Naive thymus-derived CD8-positive, alpha-beta T cell (primary cell): ENCODE results near the gene PTPN1. TPM values are rescaled to one million over a fixed set of nuclear protein-coding genes. Genes with fewer than 3 reads are reported as not detected.
"Not testable (repeated sequence)": the region's sequence is repeated elsewhere in the genome, so short reads cannot be mapped to it uniquely, and the experiment has no call there.

Source experiments
- ATAC-seq, 2 donors: fragments of 150-1000 bp; cut with Tn5 transposase in 1 of 2; sonication (Bioruptor Pico), chemical (Tn5 transposase) in 1 of 2; 1 replicate in 1 of 2; 2 replicates in 1 of 2; pipeline ENCODE4 v1.10.0; 2021; ENCODE audit warnings: mild to moderate bottlenecking in 2 of 2, moderate library complexity in 2 of 2
- POLR2A ChIA-PET: fragments of 350-600 bp; sonication (Branson Sonifier 250); formaldehyde crosslinking; loops from one replicate; lab custom pipeline; 2021; ENCODE audit warnings: antibody characterized with exemption; lab: Charles Lee
- DNase-seq, 10 donors: peaks; one replicate each; pipeline versions ENCODE4 v3.0.0 to v3.0.0-alpha.2; 2020 to 2022
- H3K27ac Mint-ChIP-seq, 10 donors: one replicate each; pipeline ENCODE4 v1.8.0; 2020 to 2022; ENCODE audit warnings: mild to moderate bottlenecking in 10 of 10, mixed read lengths in 10 of 10, moderate library complexity in 4 of 10, inconsistent platforms in 1 of 10
- H3K27me3 Mint-ChIP-seq, 5 donors: one replicate each; pipeline ENCODE4 v1.8.0; 2021 to 2022; ENCODE audit warnings: mixed read lengths in 5 of 5
- H3K36me3 Mint-ChIP-seq, 3 donors: one replicate each; pipeline ENCODE4 v1.8.0; 2020 to 2022; ENCODE audit warnings: mixed read lengths in 3 of 3, mild to moderate bottlenecking in 2 of 3, inconsistent platforms in 1 of 3
- H3K4me1 Mint-ChIP-seq, 4 donors: one replicate each; pipeline ENCODE4 v1.8.0; 2021 to 2022; ENCODE audit warnings: mixed read lengths in 4 of 4
- H3K4me3 Mint-ChIP-seq, 10 donors: one replicate each; pipeline ENCODE4 v1.8.0; 2020 to 2022; ENCODE audit warnings: mild to moderate bottlenecking in 10 of 10, mixed read lengths in 10 of 10, moderate library complexity in 6 of 10, inconsistent platforms in 1 of 10
- H3K9me3 Mint-ChIP-seq, 9 donors: one replicate each; pipeline ENCODE4 v1.8.0; 2020 to 2022; ENCODE audit warnings: mixed read lengths in 9 of 9, mild to moderate bottlenecking in 3 of 9, inconsistent platforms in 1 of 9, moderate library complexity in 1 of 9
- polyA plus RNA-seq, 3 donors: library from polyadenylated mRNA; unstranded; fragments of 300-500 nt; fragmentation: Illumina TruSeq; gene quantifications; one replicate each; pipeline ENCODE4 v1.2.3, GENCODE V29; 2021
- total RNA-seq, 8 experiments: library from RNA in 2 of 8; stranded (reverse) in 2 of 8; gene quantifications; one replicate each; pipeline ENCODE4 v1.2.3 and lab custom pipeline; 2021 to 2026

Gene PTPN1
- total and polyA plus RNA-seq, 5 experiments from 2014 or later, result 29.1 to 56.7 (median 31.9) TPM

DNA sequence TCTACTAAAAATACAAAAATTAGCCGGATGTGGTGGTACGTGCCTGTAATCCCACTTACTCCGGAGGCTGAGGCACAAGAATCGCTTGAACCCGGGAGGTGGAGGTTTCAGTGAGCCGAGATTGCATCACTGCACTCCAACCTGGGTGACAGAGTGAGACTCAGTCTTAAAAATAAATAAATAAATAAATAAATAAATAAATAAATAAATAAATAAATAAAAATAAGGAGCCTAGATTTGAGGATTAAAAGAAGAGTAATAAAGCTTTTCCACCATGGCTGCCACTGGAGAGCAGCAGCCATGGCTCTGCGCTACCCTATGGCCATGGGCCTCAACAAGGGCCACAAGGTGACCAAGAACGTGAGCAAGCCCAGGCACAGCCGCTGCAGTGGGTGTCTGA lies 110.3 kb downstream of the PTPN1 start:
- H3K4me3 Mint-ChIP-seq, POLR2A ChIA-PET, H3K4me1 Mint-ChIP-seq, H3K27me3 Mint-ChIP-seq, H3K36me3 Mint-ChIP-seq, ATAC-seq, H3K27ac Mint-ChIP-seq, DNase-seq: not testable (repeated sequence)
- H3K9me3 Mint-ChIP-seq, result peaks cover 0 to 13% (median 0%) of the 10 kb centered on the region in 9 donors

DNA sequence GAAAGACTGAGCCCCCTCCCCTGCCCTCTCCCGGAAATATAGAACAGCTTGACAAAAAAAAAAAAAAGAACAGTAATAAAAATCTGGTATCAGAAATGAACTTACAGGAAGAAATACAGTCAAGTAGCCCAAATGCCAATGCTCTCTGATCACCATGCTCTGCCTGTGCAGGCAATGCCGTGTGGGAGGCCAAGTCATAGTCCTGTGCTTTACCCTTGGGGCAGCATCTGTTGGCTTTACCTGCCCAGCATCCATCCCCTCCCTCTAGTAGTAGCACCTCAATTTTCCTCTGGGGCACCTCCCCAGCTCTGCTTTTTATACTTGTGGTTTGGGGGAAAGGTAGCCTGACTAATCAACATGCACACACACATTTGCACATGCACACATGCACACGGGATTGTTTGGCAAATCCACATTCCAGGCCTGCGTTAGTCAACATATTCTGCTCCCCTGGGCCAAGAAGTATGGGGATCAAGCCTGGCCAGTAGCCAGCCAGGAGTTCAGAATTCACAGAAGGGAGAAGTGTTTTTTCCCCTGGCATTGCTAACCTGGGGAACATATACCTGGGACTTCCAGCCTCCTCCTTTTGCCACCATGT lies 111.0 kb downstream of the PTPN1 start:
- POLR2A ChIA-PET, result no interaction called here
- no peak for DNase-seq

DNA sequence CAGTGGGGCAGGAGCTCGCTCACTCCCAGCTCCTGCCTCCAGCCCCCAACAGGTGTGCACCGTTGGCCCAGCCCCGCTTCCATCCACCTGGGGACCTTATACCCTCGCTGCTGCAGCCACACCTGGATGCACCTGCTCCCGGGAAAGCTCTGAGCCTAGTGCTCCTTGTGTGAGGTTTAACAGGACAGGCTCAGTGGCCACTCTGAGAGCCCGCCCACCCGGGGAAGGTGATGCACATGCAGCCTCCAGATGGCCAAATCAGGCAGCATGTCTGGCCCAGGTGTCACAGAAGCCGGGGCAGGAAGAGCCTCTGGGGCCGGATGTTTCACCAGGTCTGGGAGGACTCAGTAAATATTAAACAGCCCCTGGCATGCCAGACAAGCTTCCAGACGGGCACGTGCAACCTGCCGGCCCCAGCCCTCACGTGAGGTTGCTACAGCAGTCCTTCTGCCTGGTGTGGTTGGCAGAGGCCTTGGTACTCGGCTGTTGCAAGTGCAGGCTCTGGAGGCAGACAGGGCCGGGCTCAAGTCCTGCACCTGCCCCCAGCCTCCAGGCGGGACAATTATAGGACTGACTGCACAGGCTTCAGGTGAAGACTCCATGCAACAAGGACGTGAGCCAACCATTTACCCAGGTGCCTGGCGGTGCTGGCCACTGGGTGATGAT lies 114.3 kb downstream of the PTPN1 start:
- Mint-ChIP-seq H3K9me3 (peaks cover 0 to 13% (median 0%) of the 10 kb centered on the region in 9 donors), H3K27ac (no peak overlapping the region), H3K4me3 (no peak overlapping the region), H3K27me3 (no peaks in the 10 kb centered on the region), H3K4me1 (peaks cover 0 to 2% (median 0%) of the 10 kb centered on the region in 4 donors), H3K36me3 (peaks cover 0 to 4% (median 0%) of the 10 kb centered on the region in 3 donors)
- ATAC-seq (no peak), DNase-seq (no peak)
- POLR2A ChIA-PET, result no interaction called here

More for the DNA sequence above, 111.0 kb downstream of the PTPN1 start:
- Mint-ChIP-seq H3K36me3 (peaks cover 0 to 4% (median 0%) of the 10 kb centered on the region in 3 donors), H3K27me3 (no peaks in the 10 kb centered on the region), H3K27ac (no peak overlapping the region), H3K4me1 (peaks cover 0 to 2% (median 0%) of the 10 kb centered on the region in 4 donors), H3K9me3 (peaks cover 0 to 13% (median 0%) of the 10 kb centered on the region in 9 donors), H3K4me3 (no peak overlapping the region)
- ATAC-seq, result no peak

DNA sequence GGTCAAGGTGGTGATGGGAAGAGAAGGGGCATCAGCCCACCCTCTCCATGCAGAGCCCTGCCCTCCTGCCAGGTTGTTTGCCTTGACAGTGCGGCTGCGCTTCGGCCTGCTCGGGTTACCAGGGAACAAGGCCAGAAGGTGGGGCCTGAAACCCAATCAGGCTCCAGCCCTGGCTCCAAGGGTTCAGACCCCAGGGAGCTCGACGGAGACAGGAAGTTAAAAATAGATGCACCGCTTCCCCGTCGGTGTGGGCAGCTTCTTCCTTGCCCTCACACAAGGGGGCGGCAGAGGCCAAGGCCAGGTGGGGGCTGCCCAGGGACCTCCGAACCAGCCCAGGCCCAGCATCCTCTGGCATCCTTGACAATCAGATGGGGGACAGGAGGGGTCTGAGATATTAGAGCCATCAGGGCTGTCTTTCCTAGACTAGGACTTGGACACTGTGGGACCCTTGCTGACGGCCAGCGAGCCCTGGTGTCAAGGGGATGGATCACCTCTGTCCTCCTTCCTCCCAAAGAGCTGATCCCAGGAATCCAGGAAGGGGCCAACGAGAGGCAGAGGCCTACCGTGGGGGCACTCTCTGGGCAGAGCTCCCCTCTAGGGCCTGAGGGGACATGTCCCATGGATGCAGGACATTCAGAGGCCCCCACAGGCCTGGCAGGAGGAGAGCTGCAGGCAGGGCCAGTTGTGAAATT lies 115.9 kb downstream of the PTPN1 start:
- Mint-ChIP-seq H3K4me3 (no peak overlapping the region), H3K9me3 (peaks cover 0 to 7% (median 0%) of the 10 kb centered on the region in 9 donors), H3K27me3 (no peaks in the 10 kb centered on the region), H3K27ac (no peak overlapping the region), H3K36me3 (no peaks in the 10 kb centered on the region), H3K4me1 (no peaks in the 10 kb centered on the region)
- POLR2A ChIA-PET, result no interaction called here
- ATAC-seq (no peak), DNase-seq (peak in 1 of 10 donors; percentile 8)

DNA sequence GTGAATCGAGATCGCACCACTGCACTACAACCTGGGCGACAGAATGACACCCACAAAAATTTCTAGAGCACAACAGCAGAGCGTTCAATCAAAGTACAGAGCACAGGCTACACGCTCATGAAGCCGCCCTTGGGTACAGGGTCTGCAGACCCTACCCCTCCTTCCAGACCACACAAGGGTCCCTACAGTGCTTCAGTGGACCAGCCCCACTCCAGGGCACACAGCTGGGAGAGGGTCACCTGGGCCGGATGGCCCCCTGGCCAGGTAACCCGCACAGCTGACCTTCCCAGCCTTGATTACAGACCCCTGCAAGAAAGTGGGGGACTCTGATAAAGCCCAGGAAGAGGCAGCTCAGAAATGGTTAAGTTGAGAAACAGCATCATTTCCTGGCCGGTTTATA lies 117.6 kb downstream of the PTPN1 start:
- DNase-seq, result no peak
- no peak overlapping the region for H3K4me3 Mint-ChIP-seq

DNA sequence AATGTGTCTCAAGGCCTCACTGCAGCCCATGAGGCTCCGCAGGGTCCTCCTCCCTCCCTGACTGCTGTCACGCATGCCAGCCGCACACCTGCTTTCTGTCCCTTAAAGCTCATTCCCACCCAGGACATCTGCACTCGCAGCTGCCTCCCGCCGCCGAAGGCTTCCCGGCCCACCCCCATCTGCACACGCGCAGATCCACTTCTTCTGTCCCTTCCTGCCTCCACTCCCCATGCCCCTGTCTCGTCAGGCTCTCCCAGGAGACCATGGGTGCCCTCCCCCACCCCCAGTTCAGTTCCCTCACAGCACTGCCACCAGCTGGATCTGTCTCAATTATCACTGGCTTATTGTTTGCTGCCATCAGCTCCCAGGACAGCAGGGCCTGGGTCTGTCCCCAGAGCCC lies 118.1 kb downstream of the PTPN1 start:
- no peak for ATAC-seq
- POLR2A ChIA-PET, result no interaction called here
- Mint-ChIP-seq H3K4me1 (no peaks in the 10 kb centered on the region), H3K27me3 (no peaks in the 10 kb centered on the region), H3K36me3 (no peaks in the 10 kb centered on the region), H3K9me3 (no peaks in the 10 kb centered on the region), H3K4me3 (no peak overlapping the region), H3K27ac (no peak overlapping the region)
- no peak for DNase-seq

More for the DNA sequence above, 117.6 kb downstream of the PTPN1 start:
- Mint-ChIP-seq H3K9me3 (no peaks in the 10 kb centered on the region), H3K27me3 (no peaks in the 10 kb centered on the region), H3K4me1 (no peaks in the 10 kb centered on the region), H3K36me3 (no peaks in the 10 kb centered on the region), H3K27ac (no peak overlapping the region)
- POLR2A ChIA-PET, result no interaction called here
- no peak for ATAC-seq

DNA sequence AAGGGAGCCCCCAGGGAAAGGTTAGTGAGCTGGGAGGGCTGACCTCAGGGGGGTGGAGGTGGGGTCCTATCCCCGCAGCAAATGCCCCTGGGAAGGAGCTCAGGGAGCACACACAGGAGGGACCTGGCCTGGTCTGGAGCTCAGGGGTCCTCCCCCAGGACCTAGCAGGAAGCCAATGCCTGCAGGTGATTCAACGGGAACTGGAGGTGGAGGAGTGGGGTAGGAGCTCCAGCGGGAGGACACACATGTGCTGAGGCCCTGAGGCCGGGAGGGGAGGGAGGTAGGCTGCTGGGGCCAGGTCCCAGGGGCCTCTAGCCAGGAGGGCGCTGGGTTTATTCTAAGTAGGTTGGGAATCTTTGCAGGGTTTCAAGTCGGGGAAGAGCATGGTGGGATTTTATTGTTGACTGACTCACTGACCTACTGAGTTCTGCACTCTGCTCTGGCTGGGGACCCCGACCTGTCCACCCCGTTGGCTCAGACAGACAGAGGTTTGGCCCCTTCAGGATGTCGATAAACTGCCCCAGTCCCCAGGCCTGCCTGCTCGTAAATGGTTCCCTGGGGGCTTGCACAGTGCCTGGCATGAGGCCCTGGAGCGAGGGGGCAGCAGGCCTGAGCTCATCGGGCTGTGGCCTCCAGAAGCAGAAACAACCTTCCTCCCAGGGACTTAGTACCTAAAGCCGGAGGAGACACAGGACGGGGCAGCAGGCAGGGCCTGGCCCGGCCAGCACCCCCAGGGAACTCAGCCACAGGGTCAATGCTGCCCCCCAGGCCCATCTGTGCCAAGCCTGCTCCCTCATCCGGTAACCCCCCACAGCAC lies 118.9 kb downstream of the PTPN1 start:
- ATAC-seq (no peak), DNase-seq (no peak)
- POLR2A ChIA-PET, result no interaction called here
- H3K9me3 Mint-ChIP-seq, result no peaks in the 10 kb centered on the region
- no peak overlapping the region for H3K4me3 Mint-ChIP-seq
- no peak overlapping the region for H3K27ac Mint-ChIP-seq
- no peaks in the 10 kb centered on the region for H3K36me3 Mint-ChIP-seq
- H3K27me3 Mint-ChIP-seq, result no peaks in the 10 kb centered on the region
- H3K4me1 Mint-ChIP-seq, result no peaks in the 10 kb centered on the region

DNA sequence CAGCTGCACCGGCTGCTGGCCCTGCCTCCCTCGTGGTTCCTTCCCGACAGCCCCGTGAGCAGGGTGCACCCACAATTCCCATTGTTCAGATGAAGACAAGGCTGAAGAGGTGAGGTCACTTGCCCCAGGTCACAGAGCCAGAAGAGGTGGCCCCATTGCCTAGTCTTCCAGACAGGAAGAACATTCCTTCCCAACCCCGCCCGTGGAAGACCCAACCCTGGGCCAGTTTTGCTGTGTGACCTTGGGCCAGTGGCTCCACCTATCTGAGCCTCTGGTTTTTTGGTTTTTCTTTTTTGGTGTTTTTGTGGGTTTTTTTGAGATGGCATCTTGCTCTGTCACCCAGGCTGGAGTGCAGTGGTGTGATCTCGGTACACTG lies 119.5 kb downstream of the PTPN1 start:
- POLR2A ChIA-PET, result no interaction called here
- Mint-ChIP-seq H3K9me3 (no peaks in the 10 kb centered on the region), H3K4me3 (no peak overlapping the region), H3K27ac (no peak overlapping the region), H3K27me3 (no peaks in the 10 kb centered on the region), H3K36me3 (no peaks in the 10 kb centered on the region), H3K4me1 (no peaks in the 10 kb centered on the region)
- ATAC-seq (no peak), DNase-seq (no peak)

DNA sequence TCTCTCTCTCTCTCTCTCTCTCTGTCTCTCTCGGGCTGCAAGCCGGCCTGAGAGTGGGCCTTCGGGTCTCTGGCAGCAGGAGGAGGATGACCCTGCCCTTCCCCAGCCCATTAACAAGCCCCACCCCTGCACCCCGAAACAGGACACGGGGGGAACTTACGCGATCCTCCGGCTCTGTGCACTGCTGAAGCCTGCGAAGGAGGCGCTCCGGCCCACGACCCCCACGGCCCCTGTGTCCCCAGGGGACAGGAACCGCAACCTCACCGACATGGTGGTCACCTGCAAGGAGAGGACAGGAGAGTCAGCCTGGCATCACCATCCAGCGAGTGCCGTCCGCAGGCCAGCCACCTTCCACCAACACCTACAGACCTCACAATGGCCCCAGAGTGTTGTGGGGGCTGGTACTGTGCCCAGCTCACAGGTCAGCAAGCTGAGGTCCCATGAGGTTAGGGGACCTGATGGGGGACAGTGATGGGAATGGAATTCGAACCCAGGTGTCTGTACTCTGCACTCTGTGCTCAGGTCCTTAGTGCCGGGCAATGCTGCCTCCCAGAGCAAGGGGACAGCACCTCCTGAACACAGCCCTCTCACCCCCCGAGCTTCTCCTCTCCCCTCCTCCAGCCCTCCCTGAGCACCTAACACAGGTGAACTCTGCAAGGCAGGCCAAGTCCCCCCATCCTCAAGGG lies 120.5 kb downstream of the PTPN1 start:
- Mint-ChIP-seq H3K27me3 (peaks cover 0 to 1% (median 0%) of the 10 kb centered on the region in 5 donors), H3K4me1 (peaks cover 0 to 1% (median 0%) of the 10 kb centered on the region in 4 donors), H3K9me3 (no peaks in the 10 kb centered on the region), H3K36me3 (no peaks in the 10 kb centered on the region), H3K27ac (no peak overlapping the region), H3K4me3 (no peak overlapping the region)
- no peak for DNase-seq
- POLR2A ChIA-PET, result no interaction called here
- no peak for ATAC-seq

DNA sequence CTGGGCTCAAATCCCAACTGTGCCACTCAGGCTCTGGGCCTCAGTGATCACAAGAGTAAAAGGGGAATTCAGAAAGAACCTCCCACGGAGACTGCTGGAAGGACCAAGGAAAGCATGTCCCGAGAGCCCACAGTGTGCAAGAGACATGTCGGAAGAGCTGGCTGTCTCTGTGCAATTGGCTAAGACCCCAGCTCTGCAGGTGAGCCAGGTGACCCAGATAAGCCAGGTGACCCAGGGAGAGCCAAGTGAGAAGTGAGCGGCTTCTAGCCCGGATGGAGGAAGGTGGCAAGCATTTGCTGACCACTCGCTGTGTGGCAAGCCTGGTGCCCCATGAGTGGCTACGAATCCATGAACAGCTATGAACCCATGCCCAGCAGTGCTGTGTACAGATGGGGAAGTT lies 122.1 kb downstream of the PTPN1 start:
- H3K4me1 Mint-ChIP-seq, result peaks cover 0 to 1% (median 0%) of the 10 kb centered on the region in 4 donors
- H3K9me3 Mint-ChIP-seq, result no peaks in the 10 kb centered on the region
- H3K36me3 Mint-ChIP-seq, result no peaks in the 10 kb centered on the region
- peaks cover 0 to 2% (median 0%) of the 10 kb centered on the region in 5 donors for H3K27me3 Mint-ChIP-seq
- POLR2A ChIA-PET, result no interaction called here
- no peak for DNase-seq
- no peak overlapping the region for H3K27ac Mint-ChIP-seq
- ATAC-seq, result no peak
- H3K4me3 Mint-ChIP-seq, result no peak overlapping the region

DNA sequence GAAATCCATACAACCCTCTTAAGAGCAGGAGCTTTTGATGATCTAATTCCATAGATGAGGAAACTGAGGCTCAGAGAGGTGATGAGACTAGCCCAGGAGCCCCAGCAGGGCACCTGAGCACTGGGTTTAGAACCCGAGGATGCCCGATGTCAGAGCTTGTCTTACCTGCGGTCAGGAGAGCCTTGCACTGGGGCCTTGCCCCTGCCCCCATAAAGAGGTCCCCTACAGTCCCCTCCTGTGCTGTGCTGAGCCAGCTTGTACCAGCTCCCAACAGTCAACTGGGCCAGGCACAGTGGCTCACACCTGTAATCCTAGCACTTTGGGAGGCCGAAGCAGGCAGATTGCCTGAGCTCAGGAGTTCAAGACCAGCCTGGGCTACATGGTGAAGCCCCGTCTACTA lies 122.5 kb downstream of the PTPN1 start:
- POLR2A ChIA-PET, result no interaction called here
- DNase-seq (no peak), ATAC-seq (no peak)
- Mint-ChIP-seq H3K9me3 (no peaks in the 10 kb centered on the region), H3K4me3 (no peak overlapping the region), H3K27ac (no peak overlapping the region), H3K36me3 (no peaks in the 10 kb centered on the region), H3K4me1 (peaks cover 0 to 1% (median 0%) of the 10 kb centered on the region in 4 donors), H3K27me3 (peaks cover 0 to 3% (median 0%) of the 10 kb centered on the region in 5 donors)

DNA sequence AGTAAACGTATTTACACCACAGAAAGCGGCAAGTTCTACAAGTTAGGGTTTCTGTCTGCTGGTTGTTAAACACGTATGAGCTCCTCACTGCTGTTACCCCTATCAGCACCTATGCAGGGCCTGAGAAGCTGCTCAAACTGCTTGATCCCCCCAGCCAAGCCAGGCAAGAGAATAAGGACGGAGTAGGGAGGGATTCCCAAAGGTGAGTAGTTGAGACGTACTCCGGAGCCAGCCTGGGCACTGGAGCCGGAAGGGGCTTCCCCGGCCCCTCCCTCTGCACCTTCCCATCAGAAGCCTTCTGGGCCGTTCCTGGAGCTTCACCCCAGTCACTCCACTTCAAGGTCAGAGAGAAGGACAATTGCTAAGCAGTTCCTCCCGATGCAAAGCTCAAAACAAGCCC lies 123.2 kb downstream of the PTPN1 start:
- no peak overlapping the region for H3K4me3 Mint-ChIP-seq
- ATAC-seq (no peak), DNase-seq (no peak)
- no peaks in the 10 kb centered on the region for H3K36me3 Mint-ChIP-seq
- H3K4me1 Mint-ChIP-seq, result peaks cover 0 to 1% (median 0%) of the 10 kb centered on the region in 4 donors
- no peak overlapping the region for H3K27ac Mint-ChIP-seq
- POLR2A ChIA-PET, result no interaction called here
- no peaks in the 10 kb centered on the region for H3K9me3 Mint-ChIP-seq
- H3K27me3 Mint-ChIP-seq, result peaks cover 0 to 3% (median 0%) of the 10 kb centered on the region in 5 donors
